EH (cell line): ENCODE results near the gene MROH7.

Experiments
- DNase-seq: peaks from one replicate; pipeline ENCODE4 v3.0.0-alpha.2; 2015; ENCODE audit warnings: low read depth

The MROH7 gene

GRCh38 chr1:54742282-54742681, 100.7 kb downstream of the MROH7 start:
- DNase-seq = peak; percentile 7

- no peak for DNase-seq
Measured at GRCh38 chr1:54743416-54744226, 102.0 kb downstream of the MROH7 start.

GRCh38 chr1:54744696-54745095, 103.1 kb downstream of the MROH7 start:
- no peak for DNase-seq

- DNase-seq = no peak
Measured at GRCh38 chr1:54745274-54745673, 103.7 kb downstream of the MROH7 start.

- no peak for DNase-seq
Measured at GRCh38 chr1:54745864-54746263, 104.3 kb downstream of the MROH7 start.

GRCh38 chr1:54748094-54748835, 106.7 kb downstream of the MROH7 start:
- DNase-seq = no peak

GRCh38 chr1:54750596-54750995, 109.0 kb downstream of the MROH7 start:
- no peak for DNase-seq

GRCh38 chr1:54751426-54751825, 109.8 kb downstream of the MROH7 start:
- no peak for DNase-seq

- DNase-seq = no peak
Measured at GRCh38 chr1:54754045-54754444, 112.5 kb downstream of the MROH7 start.

- DNase-seq = no peak
Measured at GRCh38 chr1:54754486-54755285, 113.1 kb downstream of the MROH7 start.

- no peak for DNase-seq
Measured at GRCh38 chr1:54757833-54758232, 116.2 kb downstream of the MROH7 start.

- DNase-seq = no peak
Measured at GRCh38 chr1:54758678-54759348, 117.2 kb downstream of the MROH7 start.
